SK-N-SH (cell line): ENCODE measurements around the gene NCAM1.

Experiments used
- CTCF ChIP-seq: fragments of 200-600 bp; sonication (generic); IDR thresholded peaks from 2 replicates; pipeline ENCODE4 v1.6.1; 2017; ENCODE audit warnings: antibody characterized with exemption, mild to moderate bottlenecking, moderate library complexity
- EP300 ChIP-seq, 2 experiments: IDR thresholded peaks; 2 replicates each; pipeline versions ENCODE4 v1.4.0 to v1.6.1; 2012; ENCODE audit warnings: borderline replicate concordance in 1 of 2, low read depth in 1 of 2, low read length in 1 of 2
- GABPA ChIP-seq: IDR thresholded peaks from 2 replicates; pipeline ENCODE4 v1.4.0; 2012; ENCODE audit warnings: low read depth, mild to moderate bottlenecking
- GATA2 ChIP-seq: sonication (generic); formaldehyde crosslinking; IDR thresholded peaks from 2 replicates; pipeline ENCODE4 v1.5.0; 2020; ENCODE audit warnings: mild to moderate bottlenecking, missing genetic modification reagents
- NFIC ChIP-seq: IDR thresholded peaks from 2 replicates; pipeline ENCODE4 v1.4.0; 2012; ENCODE audit warnings: borderline replicate concordance
- POLR2AphosphoS5 ChIP-seq: IDR thresholded peaks from 2 replicates; pipeline ENCODE4 v1.6.1; 2012; ENCODE audit warnings: low read depth, low read length
- REST ChIP-seq: IDR thresholded peaks from 2 replicates; pipeline ENCODE4 v1.6.1; 2012; ENCODE audit warnings: mild to moderate bottlenecking, low read depth, low read length, moderate library complexity
- SMC3 ChIP-seq: IDR thresholded peaks from 2 replicates; pipeline ENCODE4 v1.6.1; 2012; ENCODE audit warnings: low read depth, low read length, improper control_type of control experiment

- no peak for TF ChIP-seq CTCF
- TF ChIP-seq EP300 (IDR thresholded peaks at IDR 0.05; ENCODE audit: borderline replicate concordance in 1 of 2, low read depth in 1 of 2, low read length in 1 of 2) = no peak
- TF ChIP-seq SMC3 = no peak
- no peak for TF ChIP-seq POLR2AphosphoS5
- no peak for TF ChIP-seq NFIC
- TF ChIP-seq REST = no peak
- no peak for TF ChIP-seq GATA2 (CRISPR knock-in tag)
- no peak for TF ChIP-seq GABPA
Measured at GRCh38 chr11:112975051-112975450, 13.8 kb downstream of the NCAM1 start.
